ENCODE results near the gene SLCO2B1.

Gene SLCO2B1

GRCh38 chr11:75191330-75191717, 40.4 kb downstream of the SLCO2B1 start:
- no peak for DNase-seq (ENCODE audit: low read depth in 1 of 2, low spot score in 1 of 2)

GRCh38 chr11:75193271-75193670, 42.4 kb downstream of the SLCO2B1 start:
- DNase-seq (ENCODE audit: low read depth in 1 of 2, low spot score in 1 of 2): no peak

- DNase-seq (ENCODE audit: low read depth in 1 of 2, low spot score in 1 of 2): no peak
Observed at GRCh38 chr11:75193711-75194110, 42.8 kb downstream of the SLCO2B1 start.

- no peak for DNase-seq (ENCODE audit: low read depth in 1 of 2, low spot score in 1 of 2)
Observed at GRCh38 chr11:75194147-75194546, 43.2 kb downstream of the SLCO2B1 start.

GRCh38 chr11:75195167-75195962, 44.5 kb downstream of the SLCO2B1 start:
- no peak for DNase-seq (ENCODE audit: low read depth in 1 of 2, low spot score in 1 of 2)

- no peak for DNase-seq (ENCODE audit: low read depth in 1 of 2, low spot score in 1 of 2)
Observed at GRCh38 chr11:75196426-75196825, 45.5 kb downstream of the SLCO2B1 start.

GRCh38 chr11:75197512-75198277, 46.8 kb downstream of the SLCO2B1 start:
- no peak for DNase-seq (ENCODE audit: low read depth in 1 of 2, low spot score in 1 of 2)

GRCh38 chr11:75198278-75198973, 47.5 kb downstream of the SLCO2B1 start:
- no peak for DNase-seq (ENCODE audit: low read depth in 1 of 2, low spot score in 1 of 2)

- DNase-seq (ENCODE audit: low read depth in 1 of 2, low spot score in 1 of 2): no peak
Observed at GRCh38 chr11:75199412-75199955, 48.6 kb downstream of the SLCO2B1 start.

- DNase-seq (ENCODE audit: low read depth in 1 of 2, low spot score in 1 of 2): no peak
Observed at GRCh38 chr11:75200051-75200450, 49.1 kb downstream of the SLCO2B1 start.

GRCh38 chr11:75200531-75200930, 49.6 kb downstream of the SLCO2B1 start:
- DNase-seq (ENCODE audit: low read depth in 1 of 2, low spot score in 1 of 2): no peak

GRCh38 chr11:75201771-75202170, 50.9 kb downstream of the SLCO2B1 start:
- no peak for DNase-seq (ENCODE audit: low read depth in 1 of 2, low spot score in 1 of 2)

GRCh38 chr11:75202195-75202594, 51.3 kb downstream of the SLCO2B1 start:
- no peak for DNase-seq (ENCODE audit: low read depth in 1 of 2, low spot score in 1 of 2)

GRCh38 chr11:75203138-75203537, 52.2 kb downstream of the SLCO2B1 start:
- no peak for DNase-seq (ENCODE audit: low read depth in 1 of 2, low spot score in 1 of 2)

- no peak for DNase-seq (ENCODE audit: low read depth in 1 of 2, low spot score in 1 of 2)
Observed at GRCh38 chr11:75203641-75204011, 52.7 kb downstream of the SLCO2B1 start.

- DNase-seq (ENCODE audit: low read depth in 1 of 2, low spot score in 1 of 2): no peak
Observed at GRCh38 chr11:75204012-75204674, 53.2 kb downstream of the SLCO2B1 start.

- DNase-seq (ENCODE audit: low read depth in 1 of 2, low spot score in 1 of 2): peak; percentile 65 to 73
Observed at GRCh38 chr11:75204685-75205563, 54.0 kb downstream of the SLCO2B1 start.

GRCh38 chr11:75205564-75206020, 54.7 kb downstream of the SLCO2B1 start:
- no peak for DNase-seq (ENCODE audit: low read depth in 1 of 2, low spot score in 1 of 2)

- no peak for DNase-seq (ENCODE audit: low read depth in 1 of 2, low spot score in 1 of 2)
Observed at GRCh38 chr11:75208446-75208845, 57.5 kb downstream of the SLCO2B1 start.

- no peak for DNase-seq (ENCODE audit: low read depth in 1 of 2, low spot score in 1 of 2)
Observed at GRCh38 chr11:75212411-75212810, 61.5 kb downstream of the SLCO2B1 start.

All from stimulated activated CD4-positive, alpha-beta T cell treated with anti-CD3 and anti-CD28 coated beads, Interleukin-15, amount 100 ng/mL, for 1 hour (primary cell).